Spleen (tissue), 7 donors: ENCODE results near the gene IL12A.

Experiments
- POLR2A ChIP-seq, 3 donors: fragments of 450-650 bp; IDR thresholded peaks; one replicate each; pipeline ENCODE4 v1.5.1; 2017; ENCODE audit warnings: antibody characterized with exemption in 3 of 3, mild to moderate bottlenecking in 1 of 3
- POLR2AphosphoS5 ChIP-seq, 3 donors: sonication (generic); formaldehyde crosslinking; IDR thresholded peaks; one replicate each; pipeline ENCODE4 v1.5.1; 2017; ENCODE audit warnings: antibody characterized with exemption in 3 of 3
- TF ChIP-seq, protein P1 (sequence below), 11 experiments: fragments of 200-600 bp in 7 of 11; fragments of 450-650 bp in 4 of 11; sonication (generic) in 4 of 11; IDR thresholded peaks in 8 of 11; conservative IDR thresholded peaks in 3 of 11; 1 replicate in 7 of 11; 2 replicates in 4 of 11; pipeline versions ENCODE4 v1.4.0 to v1.8.0; 2016 to 2021; ENCODE audit warnings: antibody characterized with exemption in 11 of 11, inconsistent platforms in 4 of 11, mild to moderate bottlenecking in 1 of 11
- donor health status: DM: no; HTN: no; CAD: no; lungs with moderate emphysema.
- donor health status: DM: no; HTN: no; CAD: no.
- donor health status: DM: no; HTN: no; CAD: no.

DNA sequence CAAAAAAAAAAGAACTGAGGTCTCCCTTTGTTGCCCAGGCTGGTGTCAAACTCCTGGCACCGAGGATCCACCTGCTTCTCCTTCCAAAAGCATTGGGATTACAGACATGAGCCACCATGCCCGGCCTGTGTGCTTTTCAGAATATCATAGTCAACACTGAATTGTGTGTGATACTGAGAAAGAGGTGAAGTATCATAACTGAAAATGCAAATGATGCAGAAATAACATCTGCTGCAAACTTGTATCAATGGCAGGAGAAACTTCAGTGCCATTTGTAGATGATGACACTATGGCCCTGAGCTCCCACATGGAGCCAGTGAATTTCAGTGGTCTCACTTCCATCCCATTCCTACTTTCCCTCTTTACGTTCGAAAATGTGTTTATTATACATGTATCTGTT is 21.9 kb downstream of the IL12A start:
- TF ChIP-seq, protein P1, sequence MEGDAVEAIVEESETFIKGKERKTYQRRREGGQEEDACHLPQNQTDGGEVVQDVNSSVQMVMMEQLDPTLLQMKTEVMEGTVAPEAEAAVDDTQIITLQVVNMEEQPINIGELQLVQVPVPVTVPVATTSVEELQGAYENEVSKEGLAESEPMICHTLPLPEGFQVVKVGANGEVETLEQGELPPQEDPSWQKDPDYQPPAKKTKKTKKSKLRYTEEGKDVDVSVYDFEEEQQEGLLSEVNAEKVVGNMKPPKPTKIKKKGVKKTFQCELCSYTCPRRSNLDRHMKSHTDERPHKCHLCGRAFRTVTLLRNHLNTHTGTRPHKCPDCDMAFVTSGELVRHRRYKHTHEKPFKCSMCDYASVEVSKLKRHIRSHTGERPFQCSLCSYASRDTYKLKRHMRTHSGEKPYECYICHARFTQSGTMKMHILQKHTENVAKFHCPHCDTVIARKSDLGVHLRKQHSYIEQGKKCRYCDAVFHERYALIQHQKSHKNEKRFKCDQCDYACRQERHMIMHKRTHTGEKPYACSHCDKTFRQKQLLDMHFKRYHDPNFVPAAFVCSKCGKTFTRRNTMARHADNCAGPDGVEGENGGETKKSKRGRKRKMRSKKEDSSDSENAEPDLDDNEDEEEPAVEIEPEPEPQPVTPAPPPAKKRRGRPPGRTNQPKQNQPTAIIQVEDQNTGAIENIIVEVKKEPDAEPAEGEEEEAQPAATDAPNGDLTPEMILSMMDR (IDR thresholded peaks at IDR 0.05 in 8 of 11, conservative IDR thresholded peaks at IDR 0.05 in 3 of 11): no peak
- TF ChIP-seq POLR2A (IDR thresholded peaks at IDR 0.05) (no peak), POLR2AphosphoS5 (IDR thresholded peaks at IDR 0.05) (no peak)
